Measurements from ENCODE around the gene GLYATL3. TPM values are rescaled to one million over a fixed set of nuclear protein-coding genes. Genes with fewer than 3 reads are reported as not detected.
A peak's percentile ranks its signal among the peaks of the same experiment; 100 is the strongest.

GLYATL3 gene
- polyA plus RNA-seq, 12 donors, result not detected

GRCh38 chr6:49514571-49515484, 15.1 kb downstream of the GLYATL3 start:
- no peak for DNase-seq

GRCh38 chr6:49515485-49516146, 15.9 kb downstream of the GLYATL3 start:
- DNase-seq, result no peak

GRCh38 chr6:49516147-49516505, 16.4 kb downstream of the GLYATL3 start:
- DNase-seq, result no peak

- DNase-seq, result no peak
Observed at GRCh38 chr6:49517919-49518318, 18.2 kb downstream of the GLYATL3 start.

- DNase-seq, result no peak
Observed at GRCh38 chr6:49519660-49520059, 19.9 kb downstream of the GLYATL3 start.

GRCh38 chr6:49522710-49523593, 23.2 kb downstream of the GLYATL3 start:
- no peak for DNase-seq

- DNase-seq, result no peak
Observed at GRCh38 chr6:49523901-49524300, 24.2 kb downstream of the GLYATL3 start.

- DNase-seq, result no peak
Observed at GRCh38 chr6:49524541-49524940, 24.8 kb downstream of the GLYATL3 start.

GRCh38 chr6:49526598-49526997, 26.9 kb downstream of the GLYATL3 start:
- DNase-seq, result no peak

- no peak for DNase-seq
Observed at GRCh38 chr6:49527320-49527719, 27.6 kb downstream of the GLYATL3 start.

- DNase-seq, result no peak
Observed at GRCh38 chr6:49528571-49528970, 28.8 kb downstream of the GLYATL3 start.

- no peak for DNase-seq
Observed at GRCh38 chr6:49530141-49530776, 30.5 kb downstream of the GLYATL3 start.

GRCh38 chr6:49531774-49532569, 32.2 kb downstream of the GLYATL3 start:
- DNase-seq, result peak; percentile 40

GRCh38 chr6:49535795-49536194, 36.1 kb downstream of the GLYATL3 start:
- DNase-seq, result no peak

GRCh38 chr6:49539102-49539501, 39.4 kb downstream of the GLYATL3 start:
- DNase-seq, result no peak

- no peak for DNase-seq
Observed at GRCh38 chr6:49540614-49541013, 40.9 kb downstream of the GLYATL3 start.

- DNase-seq, result no peak
Observed at GRCh38 chr6:49541210-49541724, 41.5 kb downstream of the GLYATL3 start.

- no peak for DNase-seq
Observed at GRCh38 chr6:49541936-49542335, 42.2 kb downstream of the GLYATL3 start.

GRCh38 chr6:49543087-49543858, 43.5 kb downstream of the GLYATL3 start:
- DNase-seq, result no peak

GRCh38 chr6:49546331-49546730, 46.6 kb downstream of the GLYATL3 start:
- DNase-seq, result no peak

Measured in muscle of arm (tissue), 12 donors.